GM12891 (cell line): Measurements from ENCODE around the gene RIMOC1.

Experiments
- POLR2A ChIP-seq: IDR thresholded peaks from 2 replicates; pipeline ENCODE4 v1.6.1; 2011; ENCODE audit warnings: low read depth, low read length, control low read depth
- POLR2AphosphoS5 ChIP-seq: IDR thresholded peaks from 2 replicates; pipeline ENCODE4 v1.6.1; 2011; ENCODE audit warnings: low read depth, low read length, control low read depth
- POU2F2 ChIP-seq: IDR thresholded peaks from 2 replicates; pipeline ENCODE4 v1.6.1; 2011; ENCODE audit warnings: low read depth, mild to moderate bottlenecking, control low read depth, low read length, moderate library complexity
- SPI1 ChIP-seq: IDR thresholded peaks from 2 replicates; pipeline ENCODE4 v1.6.1; 2011; ENCODE audit warnings: low read depth, low read length, control low read depth
- TAF1 ChIP-seq: IDR thresholded peaks from 2 replicates; pipeline ENCODE4 v1.6.1; 2011; ENCODE audit warnings: low read depth, low read length, control low read depth

- no peak for TF ChIP-seq TAF1
- TF ChIP-seq POLR2AphosphoS5 = no peak
- TF ChIP-seq POLR2A = no peak
- no peak for TF ChIP-seq SPI1
- TF ChIP-seq POU2F2 = no peak
Observed at GRCh38 chr5:41893074-41893851, 10.9 kb upstream of the RIMOC1 start.
